Measurements from ENCODE around the gene FAM180A. TPM values are rescaled to one million over a fixed set of nuclear protein-coding genes. Genes with fewer than 3 reads are reported as not detected.

FAM180A gene
- total and polyA plus RNA-seq, 2 of the 8 experiments (the other 6 are each of a cell fraction or from before 2014, with no cell fraction given) = not detected

DNA sequence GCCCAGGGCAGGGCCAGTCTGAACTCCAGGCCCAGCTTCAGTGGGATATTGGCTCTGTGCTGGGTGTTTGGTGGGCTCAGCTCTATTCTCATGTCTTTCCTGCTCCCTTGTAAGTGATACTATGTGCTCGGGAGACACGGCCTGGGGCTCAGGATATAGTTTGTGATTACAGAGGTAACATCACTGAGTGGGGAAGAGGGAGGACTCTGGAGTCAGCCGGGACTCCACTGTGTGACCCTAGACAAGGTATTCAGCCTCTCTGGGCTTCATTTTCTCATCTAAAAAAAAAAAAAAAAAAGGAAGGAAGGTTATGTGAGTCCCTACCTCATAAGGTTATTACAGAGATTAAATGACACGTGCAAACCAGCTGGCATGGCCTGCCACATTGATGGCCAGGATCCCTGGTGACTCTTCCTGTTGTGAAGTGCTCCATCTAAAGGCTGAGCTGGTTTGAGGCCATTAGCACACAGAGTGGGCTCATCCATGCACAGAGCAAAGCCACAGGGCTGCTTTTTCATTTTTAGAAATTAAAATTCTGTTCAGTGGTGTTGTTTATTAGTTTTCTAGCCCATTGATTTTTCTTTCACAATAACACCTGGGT, 36.3 kb downstream of the FAM180A start:
- Histone ChIP-seq H3K9me3 (ENCODE audit: insufficient read depth in 2 of 2, low read depth in 1 of 2, low read length in 1 of 2) (no peaks in the 10 kb centered on the region), H3K9ac (replicated peaks in 1 of 4; ENCODE audit: extremely low read depth in 1 of 4, low read depth in 3 of 4, low read length in 3 of 4) (no peak overlapping the region), H2AFZ (ENCODE audit: low read length) (no peak overlapping the region), H3K36me3 (ENCODE audit: control insufficient read depth in 2 of 4, insufficient read depth in 4 of 4, low read length in 3 of 4) (no peaks in the 10 kb centered on the region), H3K27ac (ENCODE audit: low read depth, low read length) (no peak overlapping the region), H2BK120ac (replicated peaks; ENCODE audit: low read depth, low read length) (no peak overlapping the region), H3K4ac (replicated peaks; ENCODE audit: insufficient read length, low read depth, low read length) (no peak overlapping the region), H2BK15ac (ENCODE audit: low read length) (no peak overlapping the region), H3K14ac (ENCODE audit: insufficient read length) (no peak overlapping the region), H3K79me1 (ENCODE audit: low read depth, low read length) (no peaks in the 10 kb centered on the region), H3K4me3 (ENCODE audit: extremely low read depth in 1 of 4, insufficient read depth in 2 of 4, low read depth in 3 of 4, low read length in 4 of 4) (no peak overlapping the region), H3K23me2 (ENCODE audit: low read depth, low read length) (peaks cover 6% of the 10 kb centered on the region; the same call in 1 of the 2 replicates), H4K8ac (ENCODE audit: extremely low read depth, insufficient read depth, low read length) (no peak overlapping the region), H4K5ac (ENCODE audit: insufficient read length, low read depth, low read length) (no peak overlapping the region), H2BK12ac (ENCODE audit: low read depth, low read length) (no peak overlapping the region), H2BK20ac (ENCODE audit: low read length) (no peak overlapping the region), H3K56ac (replicated peaks; ENCODE audit: insufficient read length, low read depth, low read length) (no peak overlapping the region), H2AK5ac (ENCODE audit: low read depth, low read length) (no peak overlapping the region), H3K4me1 (replicated peaks in 1 of 4; ENCODE audit: control insufficient read depth in 3 of 4, insufficient read depth in 4 of 4, low read length in 3 of 4) (peaks cover 0 to 4% (median 2%) of the 10 kb centered on the region in 4 experiments; a peak in 1 of 7 replicates), H3K79me2 (ENCODE audit: control insufficient read depth in 1 of 2, insufficient read depth in 2 of 2, low read length in 2 of 2) (no peaks in the 10 kb centered on the region), H3K23ac (ENCODE audit: insufficient read length) (no peak overlapping the region), H2BK5ac (ENCODE audit: low read depth, low read length) (no peak overlapping the region), H4K20me1 (replicated peaks in 1 of 2; ENCODE audit: control insufficient read depth in 1 of 2, insufficient read depth in 2 of 2, low read length in 2 of 2) (peaks cover 0 to 5% of the 10 kb centered on the region in 2 experiments), H3K18ac (ENCODE audit: extremely low read depth, low read length) (no peak overlapping the region), H3K4me2 (ENCODE audit: insufficient read depth in 1 of 2, low read depth in 2 of 2, low read length in 2 of 2) (no peak overlapping the region), H4K91ac (replicated peaks; ENCODE audit: insufficient read length, low read length) (no peak overlapping the region), H3K27me3 (replicated peaks in 1 of 4; ENCODE audit: control insufficient read depth in 3 of 4, extremely low read depth in 1 of 4, insufficient read depth in 3 of 4, low read length in 3 of 4) (no peaks in the 10 kb centered on the region)
- DNase-seq (ENCODE audit: low read depth in 1 of 2, low spot score in 2 of 2) (no peak), FAIRE-seq (no peak)
- POLR2A ChIA-PET (ENCODE audit: partially characterized antibody) = interaction anchor here (1.3 to 1.6 kb wide), 2 partner anchors 15 to 50 kb away, joined by 3 read pairs; partner anchors contain the start of gene STMP1
- 93% methylated on average over 4 of the region's 4 CpGs; no CpG with 5 or more reads in 1 of the 2 experiments for WGBS, 2 experiments (ENCODE audit: extremely low coverage in 1 of 2, insufficient coverage in 1 of 2, insufficient read length in 1 of 2, insufficient replicate concordance in 2 of 2, low coverage in 1 of 2, low lambda C conversion rate in 2 of 2, missing lambda C conversion rate in 1 of 2)
- TF ChIP-seq RFX5 (IDR thresholded peaks at IDR 0.05; ENCODE audit: borderline replicate concordance, low read depth, low read length) (no peak), JUN (IDR thresholded peaks at IDR 0.05; ENCODE audit: low read depth, low read length) (no peak), MAFK (IDR thresholded peaks at IDR 0.05; ENCODE audit: low read depth, low read length) (no peak), POU5F1 (IDR thresholded peaks at IDR 0.05; ENCODE audit: low read depth, low read length) (no peak), YY1 (IDR thresholded peaks at IDR 0.05; ENCODE audit: low read depth, low read length) (no peak), CREB1 (IDR thresholded peaks at IDR 0.05) (no peak), TCF12 (IDR thresholded peaks at IDR 0.05; ENCODE audit: low read depth, low read length) (no peak), RNF2 (IDR thresholded peaks at IDR 0.05; ENCODE audit: borderline replicate concordance, low read depth, low read length, missing control alignments, poor library complexity, severe bottlenecking) (no peak), BCL11A (IDR thresholded peaks at IDR 0.05; ENCODE audit: low read depth in 2 of 2, low read length in 2 of 2) (no peak), TAF1 (IDR thresholded peaks at IDR 0.05; ENCODE audit: low read depth, low read length) (no peak)
- CTCF ChIA-PET (ENCODE audit: partially characterized antibody) = interaction anchor here (0.8 to 14.4 kb wide), 21 partner anchors 8 to 319 kb away, joined by 3 to 133 read pairs (median 11); partner anchors contain the start of gene SLC13A4
